Activated CD8-positive, alpha-beta memory T cell treated with anti-CD3 and anti-CD28 coated beads, Interleukin-2, amount 10 ng/mL, durations not matched to agents 7 days and 5 days (primary cell): ENCODE results near the gene HLA-DQB2. TPM values are rescaled to one million over a fixed set of nuclear protein-coding genes. Genes with fewer than 3 reads are reported as not detected.

Experiments used
- ATAC-seq: fragments of 150-1000 bp; cut with Tn5 transposase; one replicate; pipeline ENCODE4 v1.10.0; 2021; ENCODE audit warnings: moderate library complexity
- CTCF ChIA-PET: fragments of 350-600 bp; sonication (Branson Sonifier 250); formaldehyde crosslinking; loops from one replicate; lab custom pipeline; 2021; ENCODE audit warnings: antibody characterized with exemption; lab: Charles Lee
- DNase-seq: peaks from one replicate; pipeline ENCODE4 v3.0.0-alpha.2; 2020
- H3K27ac Mint-ChIP-seq: one replicate; pipeline ENCODE4 v1.8.0; 2021; ENCODE audit warnings: mild to moderate bottlenecking, mixed read lengths
- H3K27me3 Mint-ChIP-seq: one replicate; pipeline ENCODE4 v1.8.0; 2021; ENCODE audit warnings: mixed read lengths
- H3K36me3 Mint-ChIP-seq: one replicate; pipeline ENCODE4 v1.8.0; 2021; ENCODE audit warnings: mild to moderate bottlenecking, mixed read lengths
- H3K4me1 Mint-ChIP-seq: one replicate; pipeline ENCODE4 v1.8.0; 2021; ENCODE audit warnings: mixed read lengths
- H3K4me3 Mint-ChIP-seq: one replicate; pipeline ENCODE4 v1.8.0; 2021; ENCODE audit warnings: mild to moderate bottlenecking, moderate library complexity, mixed read lengths
- H3K9me3 Mint-ChIP-seq: one replicate; pipeline ENCODE4 v1.8.0; 2022; ENCODE audit warnings: low read depth, mixed read lengths
- microRNA-seq: library from miRNA; unstranded; fragments of <30 nt; microRNA quantifications from one replicate; pipeline ENCODE4 v1.2.0, GENCODE V29; 2022
- total RNA-seq, 2 experiments: library from RNA; stranded (reverse); gene quantifications; one replicate each; pipeline ENCODE4 v1.2.3, GENCODE V29; 2021

The HLA-DQB2 gene
- total RNA-seq, 2 experiments from 2014 or later: 2.9 to 4.2 TPM

DNA sequence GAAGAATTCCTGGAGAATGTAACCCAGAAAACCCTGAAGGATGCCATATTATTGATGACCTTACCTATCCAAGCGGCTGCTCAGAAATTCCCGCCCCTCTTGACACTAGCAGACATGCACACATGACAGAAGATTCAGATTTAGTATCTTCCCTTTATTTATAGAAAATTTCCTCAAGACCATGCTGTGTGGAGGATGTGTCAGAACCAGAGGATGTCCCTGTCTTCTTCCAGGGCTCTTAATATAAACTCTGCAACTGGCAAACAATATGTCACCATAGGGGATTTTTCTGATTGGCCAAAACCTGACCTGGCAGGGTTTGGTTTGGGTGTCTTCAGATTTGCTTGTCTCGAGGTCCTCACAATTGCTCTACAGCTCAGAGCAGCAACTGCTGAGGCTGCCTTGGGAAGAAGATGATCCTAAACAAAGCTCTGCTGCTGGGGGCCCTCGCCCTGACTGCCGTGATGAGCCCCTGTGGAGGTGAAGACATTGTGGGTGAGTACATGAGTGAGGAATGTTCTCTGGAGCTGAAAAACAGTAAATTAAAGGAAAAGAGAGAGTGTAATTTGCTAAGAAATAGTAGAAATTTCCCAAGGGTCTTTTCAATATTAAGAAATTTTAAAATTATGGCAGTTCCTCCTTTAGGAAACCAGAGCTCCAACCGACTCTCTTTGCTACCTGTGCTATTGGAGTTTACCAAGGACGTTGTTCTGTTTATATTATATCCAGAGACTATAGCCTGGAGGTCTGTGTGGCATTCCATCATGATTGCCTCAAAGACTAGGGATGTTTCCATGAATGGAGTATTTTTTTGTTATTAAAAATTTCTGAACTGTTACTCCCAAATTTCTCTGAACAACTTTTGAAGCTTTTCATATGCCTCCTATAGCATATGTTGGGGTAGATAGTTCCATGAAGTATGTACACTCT is 22.0 kb downstream of the HLA-DQB2 start, which contains the start of gene HLA-DQA2:
HLA-DQA2 (plus strand) TSS at position 361 of the 930 bp plus-strand sequence; CDS start at position 414, 53 bp downstream.
- ATAC-seq (no peak), DNase-seq (no peak)
- CTCF ChIA-PET: no interaction called here
- H3K9me3 Mint-ChIP-seq: no peaks in the 10 kb centered on the region
- H3K27ac Mint-ChIP-seq: no peak within 1 kb of the TSS
- H3K4me3 Mint-ChIP-seq: no peak within 1 kb of the TSS
- H3K4me1 Mint-ChIP-seq: peaks cover 15% of the 10 kb centered on the region
- peaks cover 54% of the 10 kb centered on the region for H3K27me3 Mint-ChIP-seq
- H3K36me3 Mint-ChIP-seq: no peaks in the 10 kb centered on the region

DNA sequence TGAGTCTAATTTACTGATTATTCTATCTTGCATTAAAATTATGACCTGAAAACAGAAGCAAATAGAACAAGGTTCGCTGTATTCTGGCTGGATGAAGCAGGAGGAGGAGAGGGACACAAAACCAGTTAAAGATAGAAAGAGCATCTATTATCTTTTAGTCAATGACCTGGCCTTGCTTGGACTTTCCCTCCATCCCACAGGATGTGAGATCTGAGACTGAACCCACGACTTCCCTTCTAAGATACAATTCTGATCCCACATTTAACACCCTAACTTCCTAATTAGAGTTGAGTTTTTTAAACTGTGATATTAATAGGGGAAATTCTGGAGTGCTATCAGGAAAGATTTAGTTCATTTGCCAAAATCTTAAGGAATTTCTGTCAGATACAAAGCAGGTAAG is 25.2 kb downstream of the HLA-DQB2 start:
- H3K27ac Mint-ChIP-seq: no peak overlapping the region
- peaks cover 48% of the 10 kb centered on the region for H3K27me3 Mint-ChIP-seq
- CTCF ChIA-PET: interaction anchor here (0.9 kb wide), 1 partner anchor 336 kb away, joined by 3 read pairs; no protein-coding TSS in a partner anchor
- H3K36me3 Mint-ChIP-seq: no peaks in the 10 kb centered on the region
- H3K4me1 Mint-ChIP-seq: peaks cover 9% of the 10 kb centered on the region
- H3K4me3 Mint-ChIP-seq: no peak overlapping the region
- ATAC-seq (no peak), DNase-seq (no peak)
- H3K9me3 Mint-ChIP-seq: no peaks in the 10 kb centered on the region

DNA sequence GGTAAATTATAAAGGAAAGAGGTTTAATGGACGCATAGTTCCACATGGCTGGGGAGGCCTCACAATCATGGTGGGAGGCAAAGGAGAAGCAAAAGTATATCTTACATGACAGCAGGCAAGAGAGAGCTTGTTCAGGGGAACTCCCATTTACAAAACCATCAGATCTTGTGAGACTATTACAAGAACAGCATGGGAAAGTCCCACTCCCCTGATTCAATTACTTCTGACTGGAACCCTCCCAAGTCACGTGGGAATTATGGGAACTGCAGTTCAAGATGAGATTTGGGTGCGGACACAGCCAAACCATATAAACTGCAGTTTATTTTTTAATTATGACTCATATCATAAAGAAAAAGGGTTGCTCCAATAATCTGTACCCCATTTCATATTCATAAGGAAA is 44.5 kb downstream of the HLA-DQB2 start:
- CTCF ChIA-PET: no interaction called here
- H3K4me1 Mint-ChIP-seq: peaks cover 6% of the 10 kb centered on the region
- ATAC-seq (no peak), DNase-seq (no peak)
- no peaks in the 10 kb centered on the region for H3K9me3 Mint-ChIP-seq
- no peaks in the 10 kb centered on the region for H3K36me3 Mint-ChIP-seq
- H3K27me3 Mint-ChIP-seq: peaks cover 48% of the 10 kb centered on the region
- H3K27ac Mint-ChIP-seq: no peak overlapping the region
- no peak overlapping the region for H3K4me3 Mint-ChIP-seq

DNA sequence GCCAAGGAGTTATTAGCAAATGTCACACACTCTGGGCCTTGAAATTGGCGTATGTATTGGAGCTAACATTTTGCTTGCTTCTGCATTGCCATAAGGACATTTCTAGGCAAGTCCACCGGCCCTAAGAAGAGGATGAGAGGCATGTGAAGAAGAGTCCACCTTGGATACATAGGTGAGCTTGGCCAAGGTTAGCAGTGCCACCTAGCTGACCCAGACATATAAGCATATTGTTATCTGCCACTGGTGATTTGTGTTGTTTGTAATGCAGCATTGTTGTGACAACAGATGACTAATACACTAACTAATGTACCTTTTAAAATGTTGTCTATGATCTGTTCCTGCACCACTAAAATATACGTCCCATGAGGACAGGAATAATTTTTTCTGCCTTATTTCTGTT is 46.9 kb downstream of the HLA-DQB2 start:
- CTCF ChIA-PET: interaction anchor here (0.5 to 1.3 kb wide), 2 partner anchors 11 to 303 kb away, joined by 3 read pairs; no protein-coding TSS in a partner anchor
- no peak overlapping the region for H3K27ac Mint-ChIP-seq

DNA sequence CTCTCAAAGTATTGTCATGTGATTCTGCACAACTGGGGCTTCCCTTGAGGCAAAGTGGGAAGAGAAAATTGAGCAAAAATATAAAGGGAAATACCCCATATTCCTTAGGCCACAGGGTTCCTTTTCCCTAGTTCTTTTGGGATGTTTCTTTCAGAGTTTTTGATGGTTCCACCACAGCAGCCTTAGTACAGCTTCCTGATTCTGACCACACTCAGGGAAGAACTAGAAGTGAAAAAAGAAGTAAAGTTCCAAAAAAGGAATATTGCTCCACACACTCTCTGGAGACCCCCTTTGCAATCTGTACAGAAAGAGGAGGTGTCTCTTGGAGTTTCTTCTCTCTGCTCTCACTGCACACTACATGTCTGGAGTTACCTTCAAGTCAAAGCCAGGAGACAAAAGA is 50.1 kb downstream of the HLA-DQB2 start:
- no peaks in the 10 kb centered on the region for H3K9me3 Mint-ChIP-seq
- ATAC-seq (no peak), DNase-seq (no peak)
- CTCF ChIA-PET: interaction anchor here (1.0 to 2.0 kb wide), 4 partner anchors 11 to 300 kb away, joined by 5 to 9 read pairs (median 6); no protein-coding TSS in a partner anchor
- H3K27ac Mint-ChIP-seq: no peak overlapping the region
- H3K27me3 Mint-ChIP-seq: peaks cover 17% of the 10 kb centered on the region
- no peak overlapping the region for H3K4me3 Mint-ChIP-seq
- H3K36me3 Mint-ChIP-seq: no peaks in the 10 kb centered on the region
- H3K4me1 Mint-ChIP-seq: peaks cover 2% of the 10 kb centered on the region

More for the DNA sequence above, 46.9 kb downstream of the HLA-DQB2 start:
- Mint-ChIP-seq H3K27me3 (peaks cover 39% of the 10 kb centered on the region), H3K4me1 (peaks cover 6% of the 10 kb centered on the region), H3K36me3 (no peaks in the 10 kb centered on the region), H3K9me3 (no peaks in the 10 kb centered on the region), H3K4me3 (no peak overlapping the region)
- ATAC-seq (no peak), DNase-seq (no peak)

DNA sequence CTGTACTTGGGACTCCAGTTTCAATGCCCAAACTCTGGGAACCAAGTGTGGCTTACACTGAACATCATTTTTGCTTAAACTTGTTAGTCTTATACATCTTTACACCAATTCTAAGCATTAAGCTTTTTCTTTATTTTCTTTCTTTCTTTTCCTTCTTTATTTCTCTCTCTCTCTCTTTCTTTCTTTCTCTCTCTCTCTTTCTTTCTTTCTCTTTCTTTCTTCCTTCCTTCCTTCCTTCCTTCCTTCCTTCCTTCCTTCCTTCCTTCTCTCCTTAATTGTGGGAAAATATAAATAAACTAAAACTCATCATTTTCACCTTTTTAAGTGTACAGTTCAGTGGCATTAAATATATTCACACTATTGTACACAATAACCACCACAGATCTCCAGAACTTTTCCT is 53.7 kb downstream of the HLA-DQB2 start:
- DNase-seq (no peak), ATAC-seq (no peak)
- Mint-ChIP-seq H3K4me1 (peaks cover 2% of the 10 kb centered on the region), H3K27ac (no peak overlapping the region), H3K4me3 (no peak overlapping the region), H3K27me3 (peaks cover 18% of the 10 kb centered on the region), H3K9me3 (no peaks in the 10 kb centered on the region), H3K36me3 (no peaks in the 10 kb centered on the region)
- CTCF ChIA-PET: no interaction called here

Small RNA genes within 50 kb of the gene (microRNA-seq; reads per million reads assigned to microRNA genes)
- not detected for gene MIR3135B

Other genes starting within 250 kb of the HLA-DQB2 start
- 1 to 10 TPM; 2.9 to 5.3 TPM for gene HLA-DRB5, start 233.2 kb downstream of the HLA-DQB2 start, total RNA-seq
- 100 to 1,000 TPM; 189 to 228 TPM for gene HLA-DRB1, start 173.7 kb downstream of the HLA-DQB2 start, total RNA-seq
- gene HLA-DQA1, start 126.1 kb downstream of the HLA-DQB2 start, total RNA-seq: 100 to 1,000 TPM in 1 of 2 experiments, 10 to 100 TPM in 1; 74.4 to 143 TPM
- gene HLA-DQB1, start 96.9 kb downstream of the HLA-DQB2 start, total RNA-seq: 10 to 100 TPM; 72.9 to 89.8 TPM
- gene HLA-DQA2, start 22.1 kb downstream of the HLA-DQB2 start, total RNA-seq: 10 to 100 TPM in 1 of 2 experiments, 1 to 10 TPM in 1; 4.9 to 11.6 TPM
- 1 to 10 TPM; 2.7 to 3.9 TPM for gene HLA-DOB, start 53.5 kb upstream of the HLA-DQB2 start, total RNA-seq
- 100 to 1,000 TPM; 242 to 258 TPM for gene TAP2, start 75.2 kb upstream of the HLA-DQB2 start, total RNA-seq
- 100 to 1,000 TPM; 461 to 464 TPM for gene PSMB8, start 80.5 kb upstream of the HLA-DQB2 start, total RNA-seq
- 100 to 1,000 TPM; 407 to 417 TPM for gene TAP1, start 90.2 kb upstream of the HLA-DQB2 start, total RNA-seq
- gene PSMB9, start 90.7 kb upstream of the HLA-DQB2 start, total RNA-seq: 100 to 1,000 TPM; 402 to 473 TPM
- gene HLA-DMB, start 177.5 kb upstream of the HLA-DQB2 start, total RNA-seq: 10 to 100 TPM; 22.7 to 31.2 TPM
- gene HLA-DMA, start 189.6 kb upstream of the HLA-DQB2 start, total RNA-seq: 10 to 100 TPM; 57.9 to 60.9 TPM
- gene BRD2, start 205.1 kb upstream of the HLA-DQB2 start, total RNA-seq: 100 to 1,000 TPM; 309 to 336 TPM
- 10 to 100 TPM; 11.8 to 16.7 TPM for gene HLA-DOA, start 246.1 kb upstream of the HLA-DQB2 start, total RNA-seq